B cell (primary cell): ENCODE data around the gene PI4KA. TPM values are rescaled to one million over a fixed set of nuclear protein-coding genes. Genes with fewer than 3 reads are reported as not detected.

Source experiments
- ATAC-seq: fragments of 200-7000 bp; cut with Tn5 transposase; one replicate; pipeline ENCODE4 v1.10.0; 2021; ENCODE audit warnings: low read depth, mild to moderate bottlenecking, moderate number of reproducible peaks, moderate library complexity
- CTCF ChIA-PET: fragments of 350-600 bp; sonication (Branson Sonifier 250); formaldehyde crosslinking; loops from one replicate; lab custom pipeline; 2021; ENCODE audit warnings: antibody characterized with exemption, inconsistent platforms; lab: Charles Lee
- POLR2A ChIA-PET: fragments of 350-600 bp; sonication (Branson Sonifier 250); formaldehyde crosslinking; loops from one replicate; lab custom pipeline; 2021; ENCODE audit warnings: antibody characterized with exemption; lab: Charles Lee
- DNase-seq: peaks from one replicate; pipeline ENCODE4 v3.0.0; 2013
- H2AFZ ChIP-seq: 2 replicates; pipeline ENCODE4 v1.6.1; 2012; ENCODE audit warnings: mild to moderate bottlenecking, low read depth, low read length; ENCODE audit not compliant: insufficient read depth, poor library complexity, severe bottlenecking
- H3K27ac ChIP-seq, 2 donors: 1 replicate in 1 of 2; 2 replicates in 1 of 2; pipeline ENCODE4 v1.5.1; 2012 to 2013; ENCODE audit warnings: low read length in 2 of 2, mild to moderate bottlenecking in 2 of 2, moderate library complexity in 1 of 2
- H3K27me3 ChIP-seq, 4 experiments: fragments of 200-600 bp in 1 of 4; sonication (generic) in 1 of 4; replicated peaks in 1 of 4; 1 replicate in 2 of 4; 2 replicates in 2 of 4; pipeline versions ENCODE4 v1.6.1 to v1.7.0; 2013 to 2016; ENCODE audit warnings: low read length in 3 of 4, mild to moderate bottlenecking in 2 of 4, mixed read lengths in 1 of 4, moderate library complexity in 1 of 4; ENCODE audit not compliant: insufficient read depth in 4 of 4, control insufficient read depth in 3 of 4; ENCODE audit errors: control extremely low read depth in 1 of 4
- H3K36me3 ChIP-seq, 2 experiments: replicated peaks in 1 of 2; 1 replicate in 1 of 2; 2 replicates in 1 of 2; pipeline versions ENCODE4 v1.6.1 to v1.7.1; 2013; ENCODE audit warnings: low read length in 1 of 2; ENCODE audit not compliant: insufficient read depth in 2 of 2, control insufficient read depth in 1 of 2; ENCODE audit errors: control extremely low read depth in 1 of 2, extremely low read depth in 1 of 2
- H3K4me1 ChIP-seq, 2 donors: fragments of 200-600 bp in 1 of 2; sonication (generic) in 1 of 2; 1 replicate in 1 of 2; 2 replicates in 1 of 2; pipeline versions ENCODE4 v1.5.1 to v1.6.1; 2013 to 2017; ENCODE audit warnings: low read length in 2 of 2; ENCODE audit not compliant: control insufficient read depth in 2 of 2, insufficient read depth in 2 of 2
- H3K4me2 ChIP-seq: replicated peaks from 2 replicates; pipeline ENCODE3; 2012; ENCODE audit warnings: mild to moderate bottlenecking, low read depth, low read length; ENCODE audit not compliant: poor library complexity, severe bottlenecking
- H3K4me3 ChIP-seq, 5 experiments: fragments of 200-600 bp in 1 of 5; sonication (generic) in 1 of 5; 1 replicate in 3 of 5; 2 replicates in 2 of 5; pipeline versions ENCODE4 v1.5.1 to v1.7.0; 2011 to 2016; ENCODE audit warnings: low read length in 4 of 5, mild to moderate bottlenecking in 4 of 5, low read depth in 2 of 5, control low read depth in 1 of 5, moderate library complexity in 1 of 5; ENCODE audit not compliant: insufficient read depth in 1 of 5; ENCODE audit errors: control extremely low read depth in 1 of 5, extremely low read depth in 1 of 5
- H3K79me2 ChIP-seq: fragments of 200-600 bp; sonication (generic); one replicate; pipeline ENCODE4 v1.6.0; 2016; ENCODE audit warnings: low read length; ENCODE audit not compliant: control insufficient read depth, insufficient read depth
- H3K9ac ChIP-seq: fragments of 200-600 bp; sonication (generic); 2 replicates; pipeline ENCODE4 v1.6.1; 2017; ENCODE audit warnings: mild to moderate bottlenecking, low read length, moderate library complexity
- H3K9me3 ChIP-seq, 3 donors: one replicate each; pipeline versions ENCODE4 v1.6.1 to v1.7.1; 2013; ENCODE audit warnings: low read length in 2 of 3; ENCODE audit not compliant: control insufficient read depth in 2 of 3, insufficient read depth in 1 of 3; ENCODE audit errors: control extremely low read depth in 1 of 3
- H4K20me1 ChIP-seq: 2 replicates; pipeline ENCODE4 v1.6.0; 2012; ENCODE audit warnings: mild to moderate bottlenecking, low read length; ENCODE audit not compliant: insufficient read depth, control insufficient read depth, poor library complexity, severe bottlenecking
- H3K27ac Mint-ChIP-seq: one replicate; pipeline ENCODE4 v1.8.0; 2021; ENCODE audit warnings: mixed read lengths
- H3K27me3 Mint-ChIP-seq: one replicate; pipeline ENCODE4 v1.8.0; 2021; ENCODE audit warnings: mixed read lengths
- H3K4me1 Mint-ChIP-seq: one replicate; pipeline ENCODE4 v1.8.0; 2021; ENCODE audit warnings: mixed read lengths
- H3K4me3 Mint-ChIP-seq: one replicate; pipeline ENCODE4 v1.8.0; 2021; ENCODE audit warnings: mixed read lengths
- H3K9me3 Mint-ChIP-seq: one replicate; pipeline ENCODE4 v1.8.0; 2022; ENCODE audit warnings: mixed read lengths; ENCODE audit not compliant: insufficient read depth
- EZH2 ChIP-seq: IDR thresholded peaks from 2 replicates; pipeline ENCODE4 v1.6.1; 2012; ENCODE audit warnings: borderline replicate concordance, low read depth, mild to moderate bottlenecking, moderate library complexity, low read length; ENCODE audit not compliant: insufficient read depth, poor library complexity, severe bottlenecking
- WGBS: methylation state at CpG from one replicate; pipeline ENCODE4 v1.1.5; 2013; ENCODE audit warnings: missing lambda C conversion rate; ENCODE audit not compliant: insufficient coverage; 5-methylcytosine and 5-hydroxymethylcytosine counted together
- intact Hi-C: fragments of 100-400 bp; cut with micrococcal nuclease; formaldehyde crosslinking; loops from one replicate; pipeline ENCODE4 v1.10.0; 2022
- polyA plus RNA-seq: library from polyadenylated mRNA; depleted of rRNA; stranded (reverse); fragments of >200 nt; gene quantifications from 2 replicates; pipeline ENCODE4 v1.2.3, GENCODE V29; 2012
- total RNA-seq, 2 donors: library from RNA; stranded (reverse); fragments of 120-200 nt in 1 of 2; gene quantifications; 1 replicate in 1 of 2; 2 replicates in 1 of 2; pipeline versions ENCODE4 v1.2.3 to v1.2.4, GENCODE V29; 2013 to 2022
- TF ChIP-seq, protein P1 (sequence below): fragments of 200-600 bp; IDR thresholded peaks from one replicate; pipeline ENCODE4 v1.8.0; 2022; ENCODE audit warnings: antibody characterized with exemption, mild to moderate bottlenecking

PI4KA gene
- total and polyA plus RNA-seq, 2 donors (not counting 1 experiment from before 2014, with no cell fraction given): 85.9 to 156 TPM

DNA sequence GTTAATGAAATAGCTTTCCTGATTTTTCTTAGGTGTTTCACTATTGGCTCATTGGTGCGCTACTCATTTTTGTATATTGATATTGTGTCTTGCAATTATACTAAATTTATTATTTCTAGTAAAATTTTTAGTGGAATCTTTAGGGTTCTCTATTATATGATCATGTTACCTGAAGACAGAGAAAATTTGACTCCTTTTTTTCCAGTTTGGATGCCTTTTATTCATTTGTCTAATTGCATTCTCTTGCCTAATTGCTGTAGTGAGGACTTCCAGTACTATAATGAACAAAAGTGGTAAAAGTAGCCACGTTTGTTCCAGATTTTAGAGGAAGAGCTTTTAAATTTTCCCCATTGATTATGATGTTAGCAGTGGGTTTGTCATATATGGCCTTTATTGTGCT lies 198.7 kb downstream of the PI4KA start:
- Histone ChIP-seq H3K9me3 (peaks cover 1 to 15% (median 6%) of the 10 kb centered on the region in 3 donors), H3K4me3 (no peak overlapping the region), H4K20me1 (no peaks in the 10 kb centered on the region), H2AFZ (no peak overlapping the region), H3K27ac (no peak overlapping the region), H3K4me2 (no peak overlapping the region), H3K27me3 (peaks cover 0 to 11% (median 1%) of the 10 kb centered on the region in 4 experiments), H3K4me1 (no peaks in the 10 kb centered on the region), H3K36me3 (no peaks in the 10 kb centered on the region), H3K79me2 (no peaks in the 10 kb centered on the region), H3K9ac (no peak overlapping the region)
- ChIA-PET CTCF (no interaction called here), POLR2A (no interaction called here)
- 83% methylated on average over 1 of the region's 2 CpGs for WGBS
- H3K27me3 Mint-ChIP-seq: peaks cover 22% of the 10 kb centered on the region
- DNase-seq: no peak
- ATAC-seq: no peak
- no peak overlapping the region for H3K27ac Mint-ChIP-seq
- H3K4me3 Mint-ChIP-seq: no peak overlapping the region
- TF ChIP-seq EZH2: no peak
- TF ChIP-seq, protein P1, sequence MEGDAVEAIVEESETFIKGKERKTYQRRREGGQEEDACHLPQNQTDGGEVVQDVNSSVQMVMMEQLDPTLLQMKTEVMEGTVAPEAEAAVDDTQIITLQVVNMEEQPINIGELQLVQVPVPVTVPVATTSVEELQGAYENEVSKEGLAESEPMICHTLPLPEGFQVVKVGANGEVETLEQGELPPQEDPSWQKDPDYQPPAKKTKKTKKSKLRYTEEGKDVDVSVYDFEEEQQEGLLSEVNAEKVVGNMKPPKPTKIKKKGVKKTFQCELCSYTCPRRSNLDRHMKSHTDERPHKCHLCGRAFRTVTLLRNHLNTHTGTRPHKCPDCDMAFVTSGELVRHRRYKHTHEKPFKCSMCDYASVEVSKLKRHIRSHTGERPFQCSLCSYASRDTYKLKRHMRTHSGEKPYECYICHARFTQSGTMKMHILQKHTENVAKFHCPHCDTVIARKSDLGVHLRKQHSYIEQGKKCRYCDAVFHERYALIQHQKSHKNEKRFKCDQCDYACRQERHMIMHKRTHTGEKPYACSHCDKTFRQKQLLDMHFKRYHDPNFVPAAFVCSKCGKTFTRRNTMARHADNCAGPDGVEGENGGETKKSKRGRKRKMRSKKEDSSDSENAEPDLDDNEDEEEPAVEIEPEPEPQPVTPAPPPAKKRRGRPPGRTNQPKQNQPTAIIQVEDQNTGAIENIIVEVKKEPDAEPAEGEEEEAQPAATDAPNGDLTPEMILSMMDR: no peak
- H3K4me1 Mint-ChIP-seq: no peaks in the 10 kb centered on the region
- intact Hi-C loops: no loop called here
- H3K9me3 Mint-ChIP-seq: peaks cover 2% of the 10 kb centered on the region

DNA sequence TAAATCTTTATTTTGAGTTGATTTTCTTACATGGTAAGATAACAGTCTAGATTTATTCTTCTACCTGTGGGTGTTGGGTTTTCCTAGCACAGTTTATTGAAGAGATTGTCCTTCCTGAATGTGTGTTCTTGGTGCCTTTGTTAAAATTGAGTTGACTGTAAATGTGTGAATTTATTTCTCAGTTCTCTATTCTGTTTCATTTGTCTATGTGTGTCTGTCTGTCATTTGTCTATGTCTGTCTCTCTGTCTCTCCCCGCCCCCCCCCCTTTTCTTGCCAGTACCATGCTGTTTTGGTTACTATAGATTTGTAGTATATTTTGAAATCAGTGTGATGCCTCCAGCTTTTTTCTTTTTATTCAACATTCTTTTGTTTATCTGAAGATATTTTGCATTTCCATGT lies 199.4 kb downstream of the PI4KA start:
- H3K9me3 Mint-ChIP-seq: no peaks in the 10 kb centered on the region
- Histone ChIP-seq H3K79me2 (no peaks in the 10 kb centered on the region), H3K4me1 (no peaks in the 10 kb centered on the region), H3K9me3 (peaks cover 1 to 12% (median 6%) of the 10 kb centered on the region in 3 donors), H4K20me1 (no peaks in the 10 kb centered on the region), H3K36me3 (no peaks in the 10 kb centered on the region), H3K27me3 (peaks cover 0 to 8% (median 0%) of the 10 kb centered on the region in 4 experiments), H3K4me2 (no peak overlapping the region), H3K27ac (no peak overlapping the region), H3K4me3 (no peak overlapping the region), H2AFZ (no peak overlapping the region), H3K9ac (no peak overlapping the region)
- DNase-seq (no peak), ATAC-seq (no peak)
- H3K27ac Mint-ChIP-seq: no peak overlapping the region
- H3K4me1 Mint-ChIP-seq: no peaks in the 10 kb centered on the region
- POLR2A ChIA-PET: no interaction called here
- no peak overlapping the region for H3K4me3 Mint-ChIP-seq
- H3K27me3 Mint-ChIP-seq: peaks cover 22% of the 10 kb centered on the region
- CTCF ChIA-PET: no interaction called here
- intact Hi-C loops: no loop called here
- TF ChIP-seq, protein P1: no peak
- TF ChIP-seq EZH2: no peak
- no CpG with 5 or more reads among the region's 1 CpG for WGBS
